H7 (cell line): ENCODE results near the gene PGK1. TPM values are rescaled to one million over a fixed set of nuclear protein-coding genes. Genes with fewer than 3 reads are reported as not detected.
A peak's percentile ranks its signal among the peaks of the same experiment; 100 is the strongest.
"Not testable (repeated sequence)": the region's sequence is repeated elsewhere in the genome, so short reads cannot be mapped to it uniquely, and the experiment has no call there.

Source experiments
- DNase-seq: peaks from one replicate; pipeline ENCODE4 v3.0.0; 2012
- H3K27me3 ChIP-seq: 2 replicates; pipeline ENCODE4 v1.6.0; 2011; ENCODE audit warnings: mild to moderate bottlenecking, low read length; ENCODE audit not compliant: control insufficient read depth, insufficient read depth
- H3K36me3 ChIP-seq: replicated peaks from 2 replicates; pipeline ENCODE4 v1.5.1; 2011; ENCODE audit warnings: low read length; ENCODE audit not compliant: control insufficient read depth, insufficient read depth
- H3K4me3 ChIP-seq: 2 replicates; pipeline ENCODE4 v1.5.1; 2011; ENCODE audit warnings: low read depth, mild to moderate bottlenecking, control low read depth, low read length, moderate library complexity; ENCODE audit not compliant: insufficient read depth
- total RNA-seq: library from RNA; depleted of rRNA; stranded (reverse); fragments of >200 nt; shearing (Covaris generic); gene quantifications from 2 replicates; pipeline ENCODE4 v1.2.3, GENCODE V29; 2014; rRNA removed

The PGK1 gene
- 396 and 534 TPM in 2 replicates for total RNA-seq

- peak; percentile 93 for DNase-seq
- H3K4me3 ChIP-seq = peak within 1 kb of the TSS; percentile 68
- H3K27me3 ChIP-seq = no peaks in the 10 kb centered on the region
- peaks cover 1% of the 10 kb centered on the region for H3K36me3 ChIP-seq
Measured at GRCh38 chrX:78103623-78104446, at the start of gene PGK1. Gene PGK1 (plus strand): TSS chrX:78104248. CDS start chrX:78104341, 93 bp downstream.

GRCh38 chrX:78063687-78064086, 40.4 kb upstream of the PGK1 start:
- Histone ChIP-seq H3K27me3 (no peaks in the 10 kb centered on the region), H3K4me3 (no peak overlapping the region), H3K36me3 (no peaks in the 10 kb centered on the region)
- no peak for DNase-seq

GRCh38 chrX:78064152-78064551, 39.9 kb upstream of the PGK1 start:
- Histone ChIP-seq H3K4me3 (no peak overlapping the region), H3K27me3 (no peaks in the 10 kb centered on the region), H3K36me3 (no peaks in the 10 kb centered on the region)
- DNase-seq = no peak

GRCh38 chrX:78064698-78065601, 39.1 kb upstream of the PGK1 start:
- H3K4me3 ChIP-seq, H3K36me3 ChIP-seq, DNase-seq, H3K27me3 ChIP-seq: not testable (repeated sequence)

- no peak for DNase-seq
- Histone ChIP-seq H3K27me3 (no peaks in the 10 kb centered on the region), H3K4me3 (no peak overlapping the region), H3K36me3 (no peaks in the 10 kb centered on the region)
Measured at GRCh38 chrX:78066110-78066509, 37.9 kb upstream of the PGK1 start.

- Histone ChIP-seq H3K36me3 (no peaks in the 10 kb centered on the region), H3K4me3 (no peak overlapping the region), H3K27me3 (no peaks in the 10 kb centered on the region)
- DNase-seq = no peak
Measured at GRCh38 chrX:78071331-78071730, 32.7 kb upstream of the PGK1 start.

- H3K4me3 ChIP-seq, H3K27me3 ChIP-seq, DNase-seq, H3K36me3 ChIP-seq: not testable (repeated sequence)
Measured at GRCh38 chrX:78073147-78074077, 30.6 kb upstream of the PGK1 start.

- H3K36me3 ChIP-seq = no peaks in the 10 kb centered on the region
- no peak for DNase-seq
- H3K4me3 ChIP-seq = no peak overlapping the region
- no peaks in the 10 kb centered on the region for H3K27me3 ChIP-seq
Measured at GRCh38 chrX:78074088-78074487, 30.0 kb upstream of the PGK1 start.

GRCh38 chrX:78075787-78076389, 28.2 kb upstream of the PGK1 start:
- DNase-seq = no peak
- H3K4me3 ChIP-seq = no peak overlapping the region
- no peaks in the 10 kb centered on the region for H3K27me3 ChIP-seq
- no peaks in the 10 kb centered on the region for H3K36me3 ChIP-seq

GRCh38 chrX:78081413-78081812, 22.6 kb upstream of the PGK1 start:
- not testable (repeated sequence) for H3K27me3 ChIP-seq, H3K4me3 ChIP-seq, H3K36me3 ChIP-seq

GRCh38 chrX:78092296-78092695, 11.8 kb upstream of the PGK1 start:
- peak; percentile 33 for DNase-seq
- Histone ChIP-seq H3K36me3 (no peaks in the 10 kb centered on the region), H3K4me3 (no peak overlapping the region), H3K27me3 (no peaks in the 10 kb centered on the region)

More at GRCh38 chrX:78081413-78081812, 22.6 kb upstream of the PGK1 start:
- DNase-seq = not testable (repeated sequence)

- H3K27me3 ChIP-seq = no peaks in the 10 kb centered on the region
- H3K36me3 ChIP-seq = no peaks in the 10 kb centered on the region
- no peak for DNase-seq
- H3K4me3 ChIP-seq = no peak overlapping the region
Measured at GRCh38 chrX:78098108-78098507, 5.9 kb upstream of the PGK1 start.

GRCh38 chrX:78102091-78102490, 2.0 kb upstream of the PGK1 start:
- no peak for DNase-seq
- no peaks in the 10 kb centered on the region for H3K27me3 ChIP-seq
- H3K36me3 ChIP-seq = peaks cover 1% of the 10 kb centered on the region
- no peak overlapping the region for H3K4me3 ChIP-seq
